ENCODE data around the gene SOAT1. TPM values are rescaled to one million over a fixed set of nuclear protein-coding genes. Genes with fewer than 3 reads are reported as not detected.

SOAT1 gene
- polyA plus RNA-seq, 1 of the 3 experiments (the other 2 are of a cell fraction): 8.1 TPM

DNA sequence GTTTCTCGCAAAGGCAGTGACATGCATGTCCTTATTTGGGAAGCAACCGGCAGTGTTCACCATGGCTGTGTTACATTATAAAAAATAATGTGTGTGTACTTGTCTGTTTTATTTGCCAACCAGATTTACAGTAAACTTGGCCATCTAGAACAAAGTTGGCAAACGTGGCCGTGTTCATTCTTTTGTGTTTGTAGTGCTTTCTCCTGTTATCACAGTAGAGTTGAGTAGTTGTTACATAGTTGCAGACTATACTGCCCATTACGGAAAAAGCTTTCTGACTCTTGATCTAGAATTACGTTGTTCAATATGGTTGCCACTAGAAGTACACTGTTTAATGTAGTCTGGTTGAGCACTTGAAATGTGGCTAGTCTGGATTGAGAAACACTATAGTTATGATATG, 19.4 kb downstream of the SOAT1 start (continued):
- TF ChIP-seq RCOR1 (IDR thresholded peaks at IDR 0.05; ENCODE audit: low read length) (no peak), JUND (IDR thresholded peaks at IDR 0.05) (no peak), SIN3A (IDR thresholded peaks at IDR 0.05; ENCODE audit: borderline replicate concordance, low read depth, low read length) (no peak), TEAD4 (IDR thresholded peaks at IDR 0.05; ENCODE audit: borderline replicate concordance, insufficient read depth) (no peak), RFX5 (IDR thresholded peaks at IDR 0.05; ENCODE audit: low read length) (no peak), MXI1 (IDR thresholded peaks at IDR 0.05; ENCODE audit: low read depth, low read length) (no peak)
- TF ChIP-seq, protein P1, sequence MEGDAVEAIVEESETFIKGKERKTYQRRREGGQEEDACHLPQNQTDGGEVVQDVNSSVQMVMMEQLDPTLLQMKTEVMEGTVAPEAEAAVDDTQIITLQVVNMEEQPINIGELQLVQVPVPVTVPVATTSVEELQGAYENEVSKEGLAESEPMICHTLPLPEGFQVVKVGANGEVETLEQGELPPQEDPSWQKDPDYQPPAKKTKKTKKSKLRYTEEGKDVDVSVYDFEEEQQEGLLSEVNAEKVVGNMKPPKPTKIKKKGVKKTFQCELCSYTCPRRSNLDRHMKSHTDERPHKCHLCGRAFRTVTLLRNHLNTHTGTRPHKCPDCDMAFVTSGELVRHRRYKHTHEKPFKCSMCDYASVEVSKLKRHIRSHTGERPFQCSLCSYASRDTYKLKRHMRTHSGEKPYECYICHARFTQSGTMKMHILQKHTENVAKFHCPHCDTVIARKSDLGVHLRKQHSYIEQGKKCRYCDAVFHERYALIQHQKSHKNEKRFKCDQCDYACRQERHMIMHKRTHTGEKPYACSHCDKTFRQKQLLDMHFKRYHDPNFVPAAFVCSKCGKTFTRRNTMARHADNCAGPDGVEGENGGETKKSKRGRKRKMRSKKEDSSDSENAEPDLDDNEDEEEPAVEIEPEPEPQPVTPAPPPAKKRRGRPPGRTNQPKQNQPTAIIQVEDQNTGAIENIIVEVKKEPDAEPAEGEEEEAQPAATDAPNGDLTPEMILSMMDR (IDR thresholded peaks at IDR 0.05): no peak
- TF ChIP-seq, protein P2, sequence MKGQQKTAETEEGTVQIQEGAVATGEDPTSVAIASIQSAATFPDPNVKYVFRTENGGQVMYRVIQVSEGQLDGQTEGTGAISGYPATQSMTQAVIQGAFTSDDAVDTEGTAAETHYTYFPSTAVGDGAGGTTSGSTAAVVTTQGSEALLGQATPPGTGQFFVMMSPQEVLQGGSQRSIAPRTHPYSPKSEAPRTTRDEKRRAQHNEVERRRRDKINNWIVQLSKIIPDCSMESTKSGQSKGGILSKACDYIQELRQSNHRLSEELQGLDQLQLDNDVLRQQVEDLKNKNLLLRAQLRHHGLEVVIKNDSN (IDR thresholded peaks at IDR 0.05; ENCODE audit: borderline replicate concordance, low read depth): no peak

DNA sequence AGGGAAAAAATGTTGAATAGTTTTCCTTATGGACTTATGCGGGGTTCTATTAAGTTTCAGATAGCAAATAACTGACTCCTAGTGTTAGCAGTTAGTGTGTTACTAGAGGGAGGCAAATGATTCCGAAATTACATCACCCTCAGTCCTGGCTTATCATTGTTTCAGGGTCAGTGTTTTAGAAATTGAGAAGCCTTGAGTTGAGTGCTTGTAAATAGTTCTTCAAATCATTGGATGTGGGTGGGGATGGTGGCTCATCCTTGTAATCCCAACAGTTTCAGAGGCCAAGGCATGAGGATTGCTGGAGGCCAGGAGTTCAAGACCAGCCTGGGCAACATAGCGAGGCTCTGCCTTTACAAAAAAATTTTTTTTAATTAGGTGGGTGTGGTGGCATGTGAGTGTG, 21.3 kb downstream of the SOAT1 start:
- H3K27me3 ChIP-seq (ENCODE audit: insufficient read depth): no peaks in the 10 kb centered on the region
- H3K4me3 ChIP-seq (ENCODE audit: low read depth in 2 of 2, low read length in 1 of 2): no peak overlapping the region
- no peak overlapping the region for H3K9ac ChIP-seq
- no peak overlapping the region for H3K4me2 ChIP-seq
- H3F3A ChIP-seq (replicated peaks; ENCODE audit: insufficient read depth): peaks cover 5% of the 10 kb centered on the region
- ChIA-PET CTCF (no interaction called here), POLR2A (no interaction called here)
- no peaks in the 10 kb centered on the region for H3K4me1 ChIP-seq (ENCODE audit: control insufficient read depth in 1 of 2, insufficient read depth in 2 of 2, low read depth in 1 of 2, low read length in 1 of 2)
- H3K9me3 ChIP-seq: 0 out of 2 replicates have a peak, but pooled peaks cover under 1% of the 10 kb centered on the region
- DNase-seq: no peak
- H3K36me3 ChIP-seq (replicated peaks in 1 of 2; ENCODE audit: control insufficient read depth in 1 of 2, insufficient read depth in 2 of 2, low read length in 1 of 2): peaks cover 2 to 12% of the 10 kb centered on the region in 2 experiments
- H4K20me1 ChIP-seq (ENCODE audit: insufficient read depth): no peaks in the 10 kb centered on the region
- peaks cover 59% of the 10 kb centered on the region for H3K79me2 ChIP-seq (ENCODE audit: insufficient read depth)
- no peak overlapping the region for H3K27ac ChIP-seq (ENCODE audit: low read depth in 2 of 2, low read length in 1 of 2)
- no peaks in the 10 kb centered on the region for H3K9me2 ChIP-seq
- WGBS (ENCODE audit: low lambda C conversion rate): 97% methylated on average over 3 of the region's 3 CpGs
- no peak overlapping the region for H2AFZ ChIP-seq (ENCODE audit: low read depth)
- no peak for TF ChIP-seq CHD2 (IDR thresholded peaks at IDR 0.05; ENCODE audit: low read length, partially characterized antibody)

DNA sequence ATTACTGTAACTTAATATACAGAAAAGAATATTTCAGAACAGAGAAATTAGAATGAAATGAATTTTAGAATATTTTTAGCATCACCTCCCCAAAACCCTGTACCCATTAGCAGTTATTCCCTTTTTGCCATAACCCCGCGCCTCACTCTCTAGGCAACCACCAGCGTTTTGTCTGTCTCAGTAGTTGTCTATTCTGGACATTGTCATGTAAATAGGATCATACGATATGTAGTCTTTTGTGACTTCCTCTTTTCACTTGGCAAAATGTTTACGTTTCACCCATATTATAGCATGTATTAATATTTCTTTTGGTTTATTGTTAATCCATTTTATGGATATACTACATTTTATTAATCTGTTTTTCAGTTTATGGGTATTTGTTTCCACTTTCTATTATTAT, 24.9 kb downstream of the SOAT1 start:
- no peak overlapping the region for H3K9ac ChIP-seq
- no peak for DNase-seq
- peaks cover 64% of the 10 kb centered on the region for H3K79me2 ChIP-seq (ENCODE audit: insufficient read depth)
- ChIA-PET POLR2A (no interaction called here), CTCF (no interaction called here)
- no peaks in the 10 kb centered on the region for H3K4me1 ChIP-seq (ENCODE audit: control insufficient read depth in 1 of 2, insufficient read depth in 2 of 2, low read depth in 1 of 2, low read length in 1 of 2)
- TF ChIP-seq RXRA (IDR thresholded peaks at IDR 0.05; ENCODE audit: borderline replicate concordance, low read depth): no peak
- TF ChIP-seq EZH2phosphoT487 (IDR thresholded peaks at IDR 0.05; ENCODE audit: borderline replicate concordance, low read depth): no peak
- no peak for TF ChIP-seq GABPA (IDR thresholded peaks at IDR 0.05; ENCODE audit: low read depth)
- no peak for TF ChIP-seq FOSL2 (IDR thresholded peaks at IDR 0.05; ENCODE audit: borderline replicate concordance, low read depth)
- no peak for TF ChIP-seq RFX5 (IDR thresholded peaks at IDR 0.05; ENCODE audit: low read length)
- TF ChIP-seq, protein P3, sequence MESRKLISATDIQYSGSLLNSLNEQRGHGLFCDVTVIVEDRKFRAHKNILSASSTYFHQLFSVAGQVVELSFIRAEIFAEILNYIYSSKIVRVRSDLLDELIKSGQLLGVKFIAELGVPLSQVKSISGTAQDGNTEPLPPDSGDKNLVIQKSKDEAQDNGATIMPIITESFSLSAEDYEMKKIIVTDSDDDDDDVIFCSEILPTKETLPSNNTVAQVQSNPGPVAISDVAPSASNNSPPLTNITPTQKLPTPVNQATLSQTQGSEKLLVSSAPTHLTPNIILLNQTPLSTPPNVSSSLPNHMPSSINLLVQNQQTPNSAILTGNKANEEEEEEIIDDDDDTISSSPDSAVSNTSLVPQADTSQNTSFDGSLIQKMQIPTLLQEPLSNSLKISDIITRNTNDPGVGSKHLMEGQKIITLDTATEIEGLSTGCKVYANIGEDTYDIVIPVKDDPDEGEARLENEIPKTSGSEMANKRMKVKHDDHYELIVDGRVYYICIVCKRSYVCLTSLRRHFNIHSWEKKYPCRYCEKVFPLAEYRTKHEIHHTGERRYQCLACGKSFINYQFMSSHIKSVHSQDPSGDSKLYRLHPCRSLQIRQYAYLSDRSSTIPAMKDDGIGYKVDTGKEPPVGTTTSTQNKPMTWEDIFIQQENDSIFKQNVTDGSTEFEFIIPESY (IDR thresholded peaks at IDR 0.05; ENCODE audit: borderline replicate concordance, low read depth): no peak
- TF ChIP-seq EP300 (IDR thresholded peaks at IDR 0.05; ENCODE audit: borderline replicate concordance in 1 of 2, low read depth in 1 of 2, low read length in 1 of 2): no peak
- TF ChIP-seq, protein P4, sequence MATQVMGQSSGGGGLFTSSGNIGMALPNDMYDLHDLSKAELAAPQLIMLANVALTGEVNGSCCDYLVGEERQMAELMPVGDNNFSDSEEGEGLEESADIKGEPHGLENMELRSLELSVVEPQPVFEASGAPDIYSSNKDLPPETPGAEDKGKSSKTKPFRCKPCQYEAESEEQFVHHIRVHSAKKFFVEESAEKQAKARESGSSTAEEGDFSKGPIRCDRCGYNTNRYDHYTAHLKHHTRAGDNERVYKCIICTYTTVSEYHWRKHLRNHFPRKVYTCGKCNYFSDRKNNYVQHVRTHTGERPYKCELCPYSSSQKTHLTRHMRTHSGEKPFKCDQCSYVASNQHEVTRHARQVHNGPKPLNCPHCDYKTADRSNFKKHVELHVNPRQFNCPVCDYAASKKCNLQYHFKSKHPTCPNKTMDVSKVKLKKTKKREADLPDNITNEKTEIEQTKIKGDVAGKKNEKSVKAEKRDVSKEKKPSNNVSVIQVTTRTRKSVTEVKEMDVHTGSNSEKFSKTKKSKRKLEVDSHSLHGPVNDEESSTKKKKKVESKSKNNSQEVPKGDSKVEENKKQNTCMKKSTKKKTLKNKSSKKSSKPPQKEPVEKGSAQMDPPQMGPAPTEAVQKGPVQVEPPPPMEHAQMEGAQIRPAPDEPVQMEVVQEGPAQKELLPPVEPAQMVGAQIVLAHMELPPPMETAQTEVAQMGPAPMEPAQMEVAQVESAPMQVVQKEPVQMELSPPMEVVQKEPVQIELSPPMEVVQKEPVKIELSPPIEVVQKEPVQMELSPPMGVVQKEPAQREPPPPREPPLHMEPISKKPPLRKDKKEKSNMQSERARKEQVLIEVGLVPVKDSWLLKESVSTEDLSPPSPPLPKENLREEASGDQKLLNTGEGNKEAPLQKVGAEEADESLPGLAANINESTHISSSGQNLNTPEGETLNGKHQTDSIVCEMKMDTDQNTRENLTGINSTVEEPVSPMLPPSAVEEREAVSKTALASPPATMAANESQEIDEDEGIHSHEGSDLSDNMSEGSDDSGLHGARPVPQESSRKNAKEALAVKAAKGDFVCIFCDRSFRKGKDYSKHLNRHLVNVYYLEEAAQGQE (IDR thresholded peaks at IDR 0.05; ENCODE audit: low read depth, low read length): no peak
- TF ChIP-seq RAD21 (IDR thresholded peaks at IDR 0.05; ENCODE audit: low read length): no peak
- TF ChIP-seq MXI1 (IDR thresholded peaks at IDR 0.05; ENCODE audit: low read depth, low read length): no peak
- no peak for TF ChIP-seq FOXJ3 (CRISPR knock-in tag; IDR thresholded peaks at IDR 0.05)
- no peak overlapping the region for H3K4me2 ChIP-seq
- peaks cover 2 to 36% of the 10 kb centered on the region in 2 experiments for H3K36me3 ChIP-seq (replicated peaks in 1 of 2; ENCODE audit: control insufficient read depth in 1 of 2, insufficient read depth in 2 of 2, low read length in 1 of 2)
- no peaks in the 10 kb centered on the region for H3K27me3 ChIP-seq (ENCODE audit: insufficient read depth)
- no peaks in the 10 kb centered on the region for H3K9me2 ChIP-seq
- H3K9me3 ChIP-seq: peaks cover 12% of the 10 kb centered on the region; the same call in 1 of the 2 replicates
- no peak overlapping the region for H3K4me3 ChIP-seq (ENCODE audit: low read depth in 2 of 2, low read length in 1 of 2)
- H3F3A ChIP-seq (replicated peaks; ENCODE audit: insufficient read depth): no peaks in the 10 kb centered on the region
- WGBS (ENCODE audit: low lambda C conversion rate): 95% methylated on average over 5 of the region's 5 CpGs
- H3K27ac ChIP-seq (ENCODE audit: low read depth in 2 of 2, low read length in 1 of 2): no peak overlapping the region
- no peak overlapping the region for H2AFZ ChIP-seq (ENCODE audit: low read depth)
- no peaks in the 10 kb centered on the region for H4K20me1 ChIP-seq (ENCODE audit: insufficient read depth)

All from SK-N-SH (cell line).